Measurements from ENCODE around the gene PLSCR4. TPM values are rescaled to one million over a fixed set of nuclear protein-coding genes. Genes with fewer than 3 reads are reported as not detected.

The PLSCR4 gene
- total RNA-seq, 4 donors from 2014 or later, result 19.7 to 87.7 (median 41.0) TPM

DNA sequence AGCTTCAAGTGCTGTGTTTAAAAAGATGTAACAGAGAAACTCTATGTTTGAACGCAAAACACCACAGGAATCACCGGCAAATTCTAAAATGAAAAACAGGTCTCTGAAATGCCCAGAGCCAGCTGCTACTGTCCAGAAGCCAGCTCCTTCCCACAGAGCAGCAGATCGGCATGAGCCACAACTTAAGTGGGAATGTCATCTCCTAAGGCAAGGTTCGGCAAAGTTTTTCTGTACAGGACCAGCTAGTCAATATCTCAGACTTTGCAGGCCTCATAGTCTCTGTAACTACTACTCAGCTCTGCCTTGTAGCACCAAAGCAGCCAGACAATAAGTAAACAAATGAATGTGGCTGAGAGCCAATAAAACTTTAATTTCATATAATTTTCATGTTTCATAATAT lies 94.8 kb downstream of the PLSCR4 start:
- DNase-seq, result no peak
- H3K9me3 ChIP-seq, result no peaks in the 10 kb centered on the region
- peak overlapping the region; percentile 92 to 97 (median 95) for H3K27ac ChIP-seq
- H3K36me3 ChIP-seq, result no peaks in the 10 kb centered on the region
- peaks cover 7 to 77% (median 53%) of the 10 kb centered on the region in 4 donors for H3K4me1 ChIP-seq
- in situ Hi-C loops (cut with MboI; ENCODE audit: low pct_ligation_motif_present in 1 of 4, low pct_unique_long_range_greater_than_20kb in 1 of 4, low sequenced_read_pairs in 3 of 4), result loop anchor here in 1 of 4 donors (25.0 kb wide), 1 partner anchor 94 kb away; no protein-coding TSS in a partner anchor
- peak overlapping the region in 2 of 4 donors; percentile 5 to 84 for H3K4me3 ChIP-seq
- no peaks in the 10 kb centered on the region for H3K27me3 ChIP-seq
- WGBS, 2 donors (ENCODE audit: low coverage in 1 of 2), result 32 to 44% methylated on average over 2 to 4 of the region's 4 CpGs
- no peak for TF ChIP-seq CTCF (IDR thresholded peaks at IDR 0.05)
- TF ChIP-seq POLR2AphosphoS5 (IDR thresholded peaks at IDR 0.05), result no peak
- no peak for TF ChIP-seq EP300 (IDR thresholded peaks at IDR 0.05; ENCODE audit: low read depth)
- no peak for TF ChIP-seq POLR2A (IDR thresholded peaks at IDR 0.05)
- intact Hi-C loops (cut with DNase I; ENCODE audit: low total_unique reads), result no loop called here

DNA sequence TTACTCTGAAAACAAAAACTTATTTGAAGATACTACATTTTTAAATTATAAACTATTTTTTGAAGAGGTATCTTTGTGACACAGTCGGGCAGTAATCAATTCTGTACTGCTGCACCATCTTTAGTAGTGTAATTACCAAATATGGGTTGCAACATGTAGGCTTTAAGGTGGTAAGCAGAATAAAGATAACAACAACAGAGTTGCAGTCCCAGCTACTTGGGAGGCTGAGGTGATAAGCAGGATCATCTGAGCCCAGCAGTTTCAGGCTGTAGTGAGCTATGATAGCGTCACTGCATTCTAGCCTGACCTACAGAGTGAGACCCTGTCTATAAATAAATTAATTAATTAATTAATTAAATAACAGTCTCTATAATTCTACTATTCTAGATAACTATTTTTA lies 95.9 kb downstream of the PLSCR4 start:
- H3K4me1 ChIP-seq, result peaks cover 7 to 77% (median 53%) of the 10 kb centered on the region in 4 donors
- 13 to 19% methylated on average over 2 of the region's 2 CpGs for WGBS, 2 donors (ENCODE audit: low coverage in 1 of 2)
- no peaks in the 10 kb centered on the region for H3K36me3 ChIP-seq
- H3K4me3 ChIP-seq, result peak overlapping the region in 1 of 4 donors; percentile 1
- intact Hi-C loops (cut with DNase I; ENCODE audit: low total_unique reads) (no loop called here), in situ Hi-C loops (cut with MboI; ENCODE audit: low pct_ligation_motif_present in 1 of 4, low pct_unique_long_range_greater_than_20kb in 1 of 4, low sequenced_read_pairs in 3 of 4) (loop anchor here in 1 of 4 donors (25.0 kb wide), 1 partner anchor 93 kb away; no protein-coding TSS in a partner anchor)
- H3K9me3 ChIP-seq, result no peaks in the 10 kb centered on the region
- H3K27me3 ChIP-seq, result no peaks in the 10 kb centered on the region
- no peak for DNase-seq
- TF ChIP-seq POLR2AphosphoS5 (IDR thresholded peaks at IDR 0.05), result no peak
- TF ChIP-seq POLR2A (IDR thresholded peaks at IDR 0.05), result no peak
- TF ChIP-seq EP300 (IDR thresholded peaks at IDR 0.05; ENCODE audit: low read depth), result no peak
- TF ChIP-seq CTCF (IDR thresholded peaks at IDR 0.05), result no peak
- peak overlapping the region; percentile 92 to 97 (median 95) for H3K27ac ChIP-seq

- 55 to 58% methylated on average over 1 of the region's 1 CpG for WGBS, 2 donors (ENCODE audit: low coverage in 1 of 2)
- no peaks in the 10 kb centered on the region for H3K9me3 ChIP-seq
- H3K27me3 ChIP-seq, result no peaks in the 10 kb centered on the region
- in situ Hi-C loops (cut with MboI; ENCODE audit: low pct_ligation_motif_present in 1 of 4, low pct_unique_long_range_greater_than_20kb in 1 of 4, low sequenced_read_pairs in 3 of 4) (loop anchor here in 1 of 4 donors (25.0 kb wide), 1 partner anchor 92 kb away; no protein-coding TSS in a partner anchor), intact Hi-C loops (cut with DNase I; ENCODE audit: low total_unique reads) (no loop called here)
- DNase-seq, result no peak
- peak overlapping the region; percentile 92 to 97 (median 95) for H3K27ac ChIP-seq
- H3K4me1 ChIP-seq, result peaks cover 7 to 74% (median 52%) of the 10 kb centered on the region in 4 donors
- H3K36me3 ChIP-seq, result no peaks in the 10 kb centered on the region
- peak overlapping the region in 1 of 4 donors; percentile 1 for H3K4me3 ChIP-seq
- TF ChIP-seq POLR2AphosphoS5 (IDR thresholded peaks at IDR 0.05), result no peak
- TF ChIP-seq EP300 (IDR thresholded peaks at IDR 0.05; ENCODE audit: low read depth), result no peak
- TF ChIP-seq CTCF (IDR thresholded peaks at IDR 0.05), result no peak
- no peak for TF ChIP-seq POLR2A (IDR thresholded peaks at IDR 0.05)
Observed at GRCh38 chr3:146154316-146154715, 96.6 kb downstream of the PLSCR4 start.

- TF ChIP-seq EP300 (IDR thresholded peaks at IDR 0.05; ENCODE audit: low read depth) (no peak), POLR2AphosphoS5 (IDR thresholded peaks at IDR 0.05) (no peak), POLR2A (IDR thresholded peaks at IDR 0.05) (no peak), CTCF (IDR thresholded peaks at IDR 0.05) (no peak)
- 68 to 86% methylated on average over 3 to 4 of the region's 4 CpGs for WGBS, 2 donors (ENCODE audit: low coverage in 1 of 2)
- in situ Hi-C loops (cut with MboI; ENCODE audit: low pct_ligation_motif_present in 1 of 4, low pct_unique_long_range_greater_than_20kb in 1 of 4, low sequenced_read_pairs in 3 of 4), result loop anchor here in 1 of 4 donors (25.0 kb wide), 1 partner anchor 91 kb away; no protein-coding TSS in a partner anchor
- intact Hi-C loops (cut with DNase I; ENCODE audit: low total_unique reads), result no loop called here
- no peaks in the 10 kb centered on the region for H3K36me3 ChIP-seq
- no peaks in the 10 kb centered on the region for H3K27me3 ChIP-seq
- no peak overlapping the region for H3K4me3 ChIP-seq
- DNase-seq, result no peak
- H3K9me3 ChIP-seq, result no peaks in the 10 kb centered on the region
- peaks cover 7 to 69% (median 46%) of the 10 kb centered on the region in 4 donors for H3K4me1 ChIP-seq
- peak overlapping the region; percentile 35 to 97 (median 94) for H3K27ac ChIP-seq
Observed at GRCh38 chr3:146153429-146153828, 97.5 kb downstream of the PLSCR4 start.

Data from transverse colon (tissue), 4 donors.